ENCODE data around the gene TEX12. TPM values are rescaled to one million over a fixed set of nuclear protein-coding genes. Genes with fewer than 3 reads are reported as not detected.
A peak's percentile ranks its signal among the peaks of the same experiment; 100 is the strongest.

The TEX12 gene
- total RNA-seq, 1 donor from 2014 or later, result not detected

DNA sequence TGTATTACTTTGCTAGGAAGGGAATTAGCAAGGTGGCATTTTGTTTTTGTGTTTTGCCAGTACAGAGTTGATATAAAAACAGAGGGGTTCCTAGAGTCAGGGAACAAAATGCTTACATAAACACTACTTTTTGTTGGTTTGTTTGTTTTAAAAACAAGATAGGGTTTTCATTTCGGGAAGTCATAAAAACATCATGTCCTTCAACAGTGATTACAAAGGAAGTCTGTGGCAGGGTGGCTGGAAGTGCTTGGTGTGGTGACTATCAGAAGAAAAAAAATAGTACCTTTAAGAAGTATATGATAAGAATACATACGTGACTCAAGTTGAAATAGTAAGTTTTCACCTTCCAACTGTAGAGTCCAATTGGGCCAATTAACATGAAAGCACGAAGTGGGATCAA, 2.1 kb upstream of the TEX12 start:
- no peaks in the 10 kb centered on the region for H3K27me3 ChIP-seq
- no peak overlapping the region for H3K27ac ChIP-seq
- H3K36me3 ChIP-seq, result no peaks in the 10 kb centered on the region
- no peak for DNase-seq (ENCODE audit: extremely low spot score in 2 of 2)
- H3K4me3 ChIP-seq, result no peak overlapping the region
- intact Hi-C loops (cut with DNase I), result no loop called here
- no peak for TF ChIP-seq POLR2AphosphoS5 (IDR thresholded peaks at IDR 0.05; ENCODE audit: insufficient read depth in 1 of 2, low read depth in 1 of 2)
- TF ChIP-seq, protein P1, sequence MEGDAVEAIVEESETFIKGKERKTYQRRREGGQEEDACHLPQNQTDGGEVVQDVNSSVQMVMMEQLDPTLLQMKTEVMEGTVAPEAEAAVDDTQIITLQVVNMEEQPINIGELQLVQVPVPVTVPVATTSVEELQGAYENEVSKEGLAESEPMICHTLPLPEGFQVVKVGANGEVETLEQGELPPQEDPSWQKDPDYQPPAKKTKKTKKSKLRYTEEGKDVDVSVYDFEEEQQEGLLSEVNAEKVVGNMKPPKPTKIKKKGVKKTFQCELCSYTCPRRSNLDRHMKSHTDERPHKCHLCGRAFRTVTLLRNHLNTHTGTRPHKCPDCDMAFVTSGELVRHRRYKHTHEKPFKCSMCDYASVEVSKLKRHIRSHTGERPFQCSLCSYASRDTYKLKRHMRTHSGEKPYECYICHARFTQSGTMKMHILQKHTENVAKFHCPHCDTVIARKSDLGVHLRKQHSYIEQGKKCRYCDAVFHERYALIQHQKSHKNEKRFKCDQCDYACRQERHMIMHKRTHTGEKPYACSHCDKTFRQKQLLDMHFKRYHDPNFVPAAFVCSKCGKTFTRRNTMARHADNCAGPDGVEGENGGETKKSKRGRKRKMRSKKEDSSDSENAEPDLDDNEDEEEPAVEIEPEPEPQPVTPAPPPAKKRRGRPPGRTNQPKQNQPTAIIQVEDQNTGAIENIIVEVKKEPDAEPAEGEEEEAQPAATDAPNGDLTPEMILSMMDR (IDR thresholded peaks at IDR 0.05), result no peak
- TF ChIP-seq POLR2A (IDR thresholded peaks at IDR 0.05), result no peak
- peaks cover 5% of the 10 kb centered on the region for H3K4me1 ChIP-seq
- no peaks in the 10 kb centered on the region for H3K9me3 ChIP-seq

DNA sequence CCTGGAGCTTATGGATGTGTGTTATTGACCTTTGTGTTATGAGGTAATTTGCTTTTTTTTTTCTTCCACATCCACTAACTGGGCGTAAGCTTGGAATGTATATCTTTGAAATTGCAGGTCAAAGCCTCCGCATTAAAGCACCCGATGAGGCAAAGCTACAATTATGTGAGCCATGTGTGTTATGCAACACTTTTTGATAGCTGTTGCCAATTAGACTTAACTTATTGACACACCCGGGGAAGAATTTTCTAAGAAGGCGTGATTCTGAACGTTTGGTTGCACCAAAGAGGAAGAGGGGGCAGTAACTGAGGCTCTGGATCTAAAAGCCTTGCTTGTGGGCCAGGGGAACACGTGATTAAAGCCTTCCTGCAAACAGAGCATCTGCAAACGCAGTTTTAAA, 610 bp upstream of the TEX12 start:
- TF ChIP-seq POLR2AphosphoS5 (IDR thresholded peaks at IDR 0.05; ENCODE audit: insufficient read depth in 1 of 2, low read depth in 1 of 2), result peak in 1 of 2 donors; percentile 28
- no peak for TF ChIP-seq POLR2A (IDR thresholded peaks at IDR 0.05)
- TF ChIP-seq, protein P1 (IDR thresholded peaks at IDR 0.05), result no peak
- peaks cover under 1% of the 10 kb centered on the region for H3K4me1 ChIP-seq
- H3K27ac ChIP-seq, result peak overlapping the region; percentile 34
- H3K27me3 ChIP-seq, result no peaks in the 10 kb centered on the region
- DNase-seq (ENCODE audit: extremely low spot score in 2 of 2), result no peak
- H3K4me3 ChIP-seq, result no peak overlapping the region
- intact Hi-C loops (cut with DNase I), result no loop called here
- no peaks in the 10 kb centered on the region for H3K36me3 ChIP-seq
- H3K9me3 ChIP-seq, result no peaks in the 10 kb centered on the region

DNA sequence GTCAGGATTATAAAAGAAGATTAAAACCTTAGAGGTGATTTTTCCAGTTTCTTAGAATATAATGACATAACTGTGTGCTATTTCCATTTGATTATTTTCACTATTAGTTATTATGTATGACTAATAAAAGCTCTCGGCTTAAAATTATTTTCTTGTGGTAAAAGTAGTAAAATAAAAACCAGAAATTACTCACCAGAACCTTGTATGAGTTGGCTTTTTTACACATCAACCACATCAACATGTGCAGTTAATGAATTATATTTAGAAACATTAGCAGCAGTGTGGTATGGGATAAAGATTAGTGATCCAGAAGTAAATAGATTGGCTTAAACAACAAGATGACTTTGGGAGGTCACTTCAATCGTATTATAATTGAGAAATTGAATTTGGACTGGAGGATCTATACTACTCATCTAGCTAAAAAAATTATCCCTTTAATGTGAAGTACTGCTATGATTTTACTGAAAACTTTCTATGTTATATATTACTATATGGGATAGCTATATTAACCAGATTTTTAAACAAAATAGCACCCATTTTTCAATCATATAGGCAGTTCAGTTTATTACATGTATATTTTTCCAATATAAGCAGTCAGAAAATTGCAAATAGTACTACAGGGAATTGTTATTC, 5.3 kb downstream of the TEX12 start:
- H3K4me1 ChIP-seq, result peaks cover 13% of the 10 kb centered on the region
- no peaks in the 10 kb centered on the region for H3K9me3 ChIP-seq
- TF ChIP-seq POLR2A (IDR thresholded peaks at IDR 0.05) (no peak), POLR2AphosphoS5 (IDR thresholded peaks at IDR 0.05; ENCODE audit: insufficient read depth in 1 of 2, low read depth in 1 of 2) (no peak)
- TF ChIP-seq, protein P1 (IDR thresholded peaks at IDR 0.05), result no peak
- DNase-seq (ENCODE audit: extremely low spot score in 2 of 2), result no peak
- H3K27ac ChIP-seq, result no peak overlapping the region
- intact Hi-C loops (cut with DNase I), result no loop called here
- no peaks in the 10 kb centered on the region for H3K36me3 ChIP-seq
- H3K27me3 ChIP-seq, result no peaks in the 10 kb centered on the region
- no peak overlapping the region for H3K4me3 ChIP-seq

DNA sequence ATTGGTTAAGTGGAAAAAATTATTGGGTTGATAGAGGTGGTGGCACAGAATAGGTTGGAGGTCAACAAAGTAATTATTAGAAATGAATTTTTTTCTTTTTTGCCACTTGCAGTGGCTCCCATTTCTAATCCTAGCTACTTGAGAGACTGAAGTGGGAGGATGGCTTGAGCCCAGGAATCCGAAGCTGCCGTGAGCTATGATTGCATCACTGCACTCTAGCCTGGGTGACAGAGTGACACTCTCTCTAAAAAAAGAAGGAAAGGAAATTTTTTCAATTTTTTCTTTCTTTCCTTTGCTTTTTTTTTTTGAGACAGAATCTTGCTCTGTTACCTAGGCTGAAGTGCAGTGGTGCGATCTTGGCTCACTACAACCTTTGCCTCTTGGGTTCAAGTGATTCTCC, 6.0 kb downstream of the TEX12 start:
- no peaks in the 10 kb centered on the region for H3K27me3 ChIP-seq
- H3K27ac ChIP-seq, result no peak overlapping the region
- no peaks in the 10 kb centered on the region for H3K36me3 ChIP-seq
- H3K9me3 ChIP-seq, result no peaks in the 10 kb centered on the region
- TF ChIP-seq, protein P1 (IDR thresholded peaks at IDR 0.05), result no peak
- TF ChIP-seq POLR2A (IDR thresholded peaks at IDR 0.05) (no peak), POLR2AphosphoS5 (IDR thresholded peaks at IDR 0.05; ENCODE audit: insufficient read depth in 1 of 2, low read depth in 1 of 2) (no peak)
- no peak overlapping the region for H3K4me3 ChIP-seq
- H3K4me1 ChIP-seq, result peaks cover 13% of the 10 kb centered on the region
- intact Hi-C loops (cut with DNase I), result no loop called here
- DNase-seq (ENCODE audit: extremely low spot score in 2 of 2), result no peak

DNA sequence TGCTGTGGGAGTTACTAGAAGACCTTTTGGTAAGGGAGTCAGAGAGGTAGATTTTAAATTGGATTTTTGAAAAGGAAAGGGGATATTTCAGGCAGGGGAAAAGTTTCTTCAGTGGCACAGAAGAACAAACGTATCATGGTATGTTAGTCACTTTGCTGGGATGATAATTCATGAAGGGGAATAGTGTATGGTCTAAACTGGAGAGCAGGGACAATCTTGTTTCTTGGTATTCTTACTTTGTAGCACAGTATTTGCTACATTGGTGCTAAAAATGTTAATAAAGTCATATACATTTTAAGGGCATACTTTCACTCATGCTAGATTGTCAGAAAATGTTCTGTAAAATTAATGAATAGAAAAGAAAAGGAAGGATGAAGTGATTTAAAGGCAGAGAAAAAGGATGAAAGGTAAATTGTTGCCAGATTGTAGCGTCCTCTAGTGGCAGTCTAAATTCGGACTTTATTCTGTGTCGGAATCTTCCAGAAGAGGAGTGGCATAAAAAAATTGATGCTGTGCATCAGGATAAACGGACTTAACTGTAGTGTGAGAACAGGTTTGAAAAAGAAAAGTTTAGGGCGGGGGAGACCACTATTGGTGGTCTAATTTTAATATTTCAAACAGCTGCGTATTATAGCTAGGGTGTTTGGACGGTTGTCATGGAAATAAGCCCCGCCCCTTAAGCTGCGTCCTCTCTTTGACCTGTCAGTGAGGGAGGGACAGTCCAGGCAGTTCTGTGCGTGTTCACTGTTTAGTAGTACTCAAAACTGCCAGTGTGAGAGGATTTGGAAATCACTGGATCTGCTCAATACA, 7.8 kb downstream of the TEX12 start, which contains the start of gene BCO2:
Gene BCO2 (plus strand): TSS at position 724 of the 810 bp plus-strand sequence. CDS start 90 bp downstream, outside the sequence.
- Histone ChIP-seq H3K27ac (peak within 1 kb of the TSS; percentile 78), H3K4me3 (peak within 1 kb of the TSS; percentile 32 to 34), H3K27me3 (no peaks in the 10 kb centered on the region), H3K4me1 (peaks cover 13% of the 10 kb centered on the region), H3K36me3 (no peaks in the 10 kb centered on the region), H3K9me3 (no peaks in the 10 kb centered on the region)
- intact Hi-C loops (cut with DNase I), result no loop called here
- TF ChIP-seq, protein P1 (IDR thresholded peaks at IDR 0.05), result peak; percentile 53 to 80 (median 68)
- TF ChIP-seq POLR2AphosphoS5 (IDR thresholded peaks at IDR 0.05; ENCODE audit: insufficient read depth in 1 of 2, low read depth in 1 of 2) (peak in 1 of 2 donors; percentile 81), POLR2A (IDR thresholded peaks at IDR 0.05) (no peak)
- peak in 1 of 2 donors; percentile 90 for DNase-seq (ENCODE audit: extremely low spot score in 2 of 2)

All from vagina (tissue), 2 donors.